H9 (cell line): ENCODE results near the gene MIGA1. TPM values are rescaled to one million over a fixed set of nuclear protein-coding genes. Genes with fewer than 3 reads are reported as not detected.

ENCODE experiments used
- DNase-seq: peaks from one replicate; pipeline ENCODE4 v3.0.0-alpha.2; 2017
- H2AFZ ChIP-seq: one replicate; pipeline ENCODE4 v1.6.1; 2013; ENCODE audit warnings: mild to moderate bottlenecking, low read length, control low read depth, moderate library complexity
- H2AK5ac ChIP-seq: 2 replicates; pipeline ENCODE4 v1.6.1; 2013; ENCODE audit warnings: low read length, control low read depth, mixed read lengths; ENCODE audit not compliant: insufficient read length
- H2BK120ac ChIP-seq: one replicate; pipeline ENCODE4 v1.6.1; 2013; ENCODE audit warnings: low read depth, mild to moderate bottlenecking, low read length, control low read depth, inconsistent platforms; ENCODE audit not compliant: poor library complexity, severe bottlenecking
- H2BK12ac ChIP-seq: 2 replicates; pipeline ENCODE4 v1.6.1; 2013; ENCODE audit warnings: low read length, control low read depth, mixed read lengths, low read depth; ENCODE audit not compliant: insufficient read length
- H2BK15ac ChIP-seq: 2 replicates; pipeline ENCODE4 v1.6.1; 2013; ENCODE audit warnings: low read depth, low read length, control low read depth
- H2BK20ac ChIP-seq: one replicate; pipeline ENCODE4 v1.6.1; 2013; ENCODE audit warnings: low read depth, mild to moderate bottlenecking, low read length, control low read depth, inconsistent platforms; ENCODE audit not compliant: poor library complexity, severe bottlenecking
- H2BK5ac ChIP-seq: 2 replicates; pipeline ENCODE4 v1.6.1; 2013; ENCODE audit warnings: low read length, control low read depth, mixed read lengths; ENCODE audit not compliant: insufficient read length
- H3K14ac ChIP-seq: 2 replicates; pipeline ENCODE4 v1.6.1; 2013; ENCODE audit warnings: low read length, control low read depth; ENCODE audit not compliant: insufficient read depth
- H3K18ac ChIP-seq: 2 replicates; pipeline ENCODE4 v1.6.1; 2013; ENCODE audit warnings: low read depth, mild to moderate bottlenecking, mixed read lengths, low read length, control low read depth; ENCODE audit not compliant: insufficient read length
- H3K23ac ChIP-seq: 2 replicates; pipeline ENCODE4 v1.6.1; 2013; ENCODE audit warnings: low read length, control low read depth, mixed read lengths, low read depth; ENCODE audit not compliant: insufficient read length
- H3K23me2 ChIP-seq: 2 replicates; pipeline ENCODE4 v1.6.1; 2013; ENCODE audit warnings: low read depth, mild to moderate bottlenecking, mixed read lengths, low read length, control low read depth; ENCODE audit not compliant: insufficient read length, poor library complexity, severe bottlenecking
- H3K27ac ChIP-seq: 2 replicates; pipeline ENCODE4 v1.5.1; 2013; ENCODE audit warnings: low read length, control low read depth, mixed read lengths, low read depth; ENCODE audit not compliant: insufficient read length
- H3K27me3 ChIP-seq: 2 replicates; pipeline ENCODE4 v1.6.1; 2013; ENCODE audit warnings: low read length, control low read depth, inconsistent platforms; ENCODE audit not compliant: insufficient read depth
- H3K4ac ChIP-seq: 2 replicates; pipeline ENCODE4 v1.6.1; 2013; ENCODE audit warnings: low read depth, mild to moderate bottlenecking, control low read depth, inconsistent platforms, low read length, moderate library complexity
- H3K4me1 ChIP-seq: 2 replicates; pipeline ENCODE4 v1.6.1; 2013; ENCODE audit warnings: low read length, control low read depth, inconsistent platforms; ENCODE audit not compliant: insufficient read depth
- H3K4me2 ChIP-seq: 2 replicates; pipeline ENCODE4 v1.6.1; 2013; ENCODE audit warnings: low read length, control low read depth, mixed read lengths; ENCODE audit not compliant: insufficient read length, insufficient read depth
- H3K56ac ChIP-seq: 2 replicates; pipeline ENCODE4 v1.6.1; 2013; ENCODE audit warnings: low read depth, mild to moderate bottlenecking, mixed read lengths, low read length, control low read depth; ENCODE audit not compliant: insufficient read length
- H3K79me1 ChIP-seq: 2 replicates; pipeline ENCODE4 v1.6.1; 2013; ENCODE audit warnings: low read depth, mild to moderate bottlenecking, moderate library complexity, low read length, control low read depth, inconsistent platforms; ENCODE audit not compliant: insufficient read depth, poor library complexity, severe bottlenecking
- H3K79me2 ChIP-seq: 2 replicates; pipeline ENCODE4 v1.6.1; 2013; ENCODE audit warnings: low read length, control low read depth, inconsistent platforms; ENCODE audit not compliant: insufficient read depth
- H3K9ac ChIP-seq: 2 replicates; pipeline ENCODE4 v1.6.1; 2013; ENCODE audit warnings: low read length, control low read depth, mixed read lengths; ENCODE audit not compliant: insufficient read length; ENCODE audit errors: extremely low read depth
- H3K9me3 ChIP-seq: one replicate; pipeline ENCODE4 v1.6.1; 2013; ENCODE audit warnings: low read depth, low read length, inconsistent platforms; ENCODE audit not compliant: control insufficient read depth
- H3T11ph ChIP-seq: one replicate; pipeline ENCODE4 v1.6.1; 2013; ENCODE audit warnings: mild to moderate bottlenecking, low read length, control low read depth, inconsistent platforms
- H4K20me1 ChIP-seq: one replicate; pipeline ENCODE4 v1.6.1; 2013; ENCODE audit not compliant: control insufficient read depth, insufficient read length, insufficient read depth
- H4K5ac ChIP-seq: 2 replicates; pipeline ENCODE4 v1.6.1; 2013; ENCODE audit warnings: low read depth, mild to moderate bottlenecking, mixed read lengths, low read length, control low read depth; ENCODE audit not compliant: insufficient read length
- H4K8ac ChIP-seq: replicated peaks from 2 replicates; pipeline ENCODE4 v1.6.1; 2013; ENCODE audit warnings: low read length, control low read depth, mixed read lengths, low read depth; ENCODE audit not compliant: insufficient read length
- H4K91ac ChIP-seq: 2 replicates; pipeline ENCODE4 v1.6.1; 2013; ENCODE audit warnings: low read depth, mild to moderate bottlenecking, moderate library complexity, mixed read lengths, low read length, control low read depth; ENCODE audit not compliant: insufficient read length
- H3K27ac Mint-ChIP-seq, 3 experiments: 2 replicates in 2 of 3; 3 replicates in 1 of 3; pipeline ENCODE4 v1.8.0; 2020 to 2021; ENCODE audit warnings: mixed read lengths in 3 of 3, mild to moderate bottlenecking in 1 of 3, moderate library complexity in 1 of 3
- H3K27me3 Mint-ChIP-seq: 2 replicates; pipeline ENCODE4 v1.8.0; 2021; ENCODE audit warnings: low read depth, mild to moderate bottlenecking, moderate library complexity, mixed read lengths
- H3K36me3 Mint-ChIP-seq, 3 experiments: 2 replicates in 2 of 3; 3 replicates in 1 of 3; pipeline ENCODE4 v1.8.0; 2020 to 2021; ENCODE audit warnings: low read depth in 3 of 3, mixed read lengths in 3 of 3; ENCODE audit not compliant: insufficient read depth in 1 of 3
- H3K4me1 Mint-ChIP-seq, 2 experiments: 2 replicates each; pipeline ENCODE4 v1.8.0; 2020; ENCODE audit warnings: mixed read lengths in 2 of 2
- H3K4me3 Mint-ChIP-seq, 2 experiments: 2 replicates in 1 of 2; 3 replicates in 1 of 2; pipeline ENCODE4 v1.8.0; 2020 to 2021; ENCODE audit warnings: mild to moderate bottlenecking in 2 of 2, mixed read lengths in 2 of 2, moderate library complexity in 1 of 2
- H3K9me3 Mint-ChIP-seq, 2 experiments: 2 replicates in 1 of 2; 3 replicates in 1 of 2; pipeline ENCODE4 v1.8.0; 2020; ENCODE audit warnings: mild to moderate bottlenecking in 2 of 2, mixed read lengths in 2 of 2, moderate library complexity in 1 of 2
- CTCF ChIP-seq: fragments of 200-600 bp; sonication (generic); conservative IDR thresholded peaks from 3 replicates; pipeline ENCODE4 v1.8.0; 2021; ENCODE audit warnings: antibody characterized with exemption, mild to moderate bottlenecking
- WGBS: extraction: QIAGEN DNeasy Blood & Tissue Kit; methylation state at CpG from one replicate; pipeline ENCODE4 v1.1.7; 2013; ENCODE audit warnings: missing lambda C conversion rate, low lambda C conversion rate, mixed read lengths; ENCODE audit not compliant: insufficient read length; ENCODE audit errors: extremely low coverage; 5-methylcytosine and 5-hydroxymethylcytosine counted together
- total RNA-seq: library from RNA; stranded (reverse); gene quantifications from 2 replicates; pipeline ENCODE4 v1.2.1, GENCODE V29; 2021

Gene MIGA1
- total RNA-seq, 1 experiment from 2014 or later = 6.3 TPM

GRCh38 chr1:77906624-77907023 is 127.2 kb downstream of the MIGA1 start:
- Histone ChIP-seq H3K4me1 (no peaks in the 10 kb centered on the region), H3K27ac (no peak overlapping the region), H3K14ac (no peak overlapping the region), H4K5ac (no peak overlapping the region), H3K27me3 (no peaks in the 10 kb centered on the region), H4K8ac (no peak overlapping the region), H2BK20ac (no peak overlapping the region), H3K23me2 (no peaks in the 10 kb centered on the region), H2BK12ac (no peak overlapping the region), H3K9ac (no peak overlapping the region), H2AK5ac (no peak overlapping the region), H3K56ac (no peak overlapping the region), H3K18ac (no peak overlapping the region), H3K79me2 (no peaks in the 10 kb centered on the region), H2BK120ac (no peak overlapping the region), H2BK15ac (no peak overlapping the region), H2AFZ (no peak overlapping the region), H3K23ac (no peak overlapping the region), H3K4ac (no peak overlapping the region), H3T11ph (no peak overlapping the region), H3K9me3 (no peaks in the 10 kb centered on the region), H4K91ac (no peak overlapping the region), H3K79me1 (no peaks in the 10 kb centered on the region), H4K20me1 (no peaks in the 10 kb centered on the region), H2BK5ac (no peak overlapping the region), H3K4me2 (no peak overlapping the region)
- no peak overlapping the region for H3K4me3 Mint-ChIP-seq
- H3K9me3 Mint-ChIP-seq = no peaks in the 10 kb centered on the region
- H3K27me3 Mint-ChIP-seq = no peaks in the 10 kb centered on the region
- DNase-seq = no peak
- H3K27ac Mint-ChIP-seq = no peak overlapping the region
- H3K4me1 Mint-ChIP-seq = no peaks in the 10 kb centered on the region
- no CpG with 5 or more reads among the region's 1 CpG for WGBS
- no peaks in the 10 kb centered on the region for H3K36me3 Mint-ChIP-seq
- no peak for TF ChIP-seq CTCF
